Adrenal gland (tissue), 12 donors: ENCODE data around the gene VARS2. TPM values are rescaled to one million over a fixed set of nuclear protein-coding genes. Genes with fewer than 3 reads are reported as not detected.

Experiments used
- DNase-seq, 7 donors: peaks; one replicate each; pipeline ENCODE4 v3.0.0-alpha.2; 2019 to 2020
- H3K27ac ChIP-seq, 5 donors: fragments of 200-600 bp; sonication (generic) in 4 of 5; 1 replicate in 3 of 5; 2 replicates in 2 of 5; pipeline versions ENCODE4 v1.5.1 to v1.8.0; 2016 to 2020; ENCODE audit warnings: mild to moderate bottlenecking in 1 of 5
- H3K27me3 ChIP-seq: fragments of 200-600 bp; 2 replicates; pipeline ENCODE4 v1.8.0; 2021
- H3K36me3 ChIP-seq, 2 donors: fragments of 200-600 bp; replicated peaks in 1 of 2; 1 replicate in 1 of 2; 2 replicates in 1 of 2; pipeline versions ENCODE4 v1.5.1 to v1.8.0; 2018 to 2022
- H3K4me1 ChIP-seq, 2 donors: fragments of 200-600 bp; replicated peaks in 1 of 2; 1 replicate in 1 of 2; 2 replicates in 1 of 2; pipeline versions ENCODE4 v1.5.1 to v1.8.0; 2018 to 2021
- H3K4me3 ChIP-seq, 4 donors: fragments of 200-600 bp; sonication (generic) in 3 of 4; one replicate each; pipeline ENCODE4 v1.5.1; 2016 to 2018
- H3K9me3 ChIP-seq, 3 donors: fragments of 200-600 bp; sonication (generic) in 1 of 3; replicated peaks in 1 of 3; 1 replicate in 2 of 3; 2 replicates in 1 of 3; pipeline versions ENCODE4 v1.5.1 to v1.8.0; 2016 to 2021
- CTCF ChIP-seq, 6 experiments: fragments of 450-650 bp in 4 of 6; fragments of 200-600 bp in 2 of 6; sonication (generic) in 1 of 6; IDR thresholded peaks; 1 replicate in 5 of 6; 2 replicates in 1 of 6; pipeline versions ENCODE4 v1.5.1 to v1.8.0; 2016 to 2021; ENCODE audit warnings: antibody characterized with exemption in 6 of 6, mild to moderate bottlenecking in 2 of 6, moderate library complexity in 1 of 6
- POLR2A ChIP-seq, 2 donors: fragments of 450-650 bp; IDR thresholded peaks; one replicate each; pipeline ENCODE4 v1.6.1; 2017; ENCODE audit warnings: antibody characterized with exemption in 2 of 2, mild to moderate bottlenecking in 2 of 2, moderate library complexity in 1 of 2
- WGBS, 4 donors: extraction: QIAGEN DNeasy Blood & Tissue Kit in 2 of 4; methylation state at CpG; one replicate each; pipeline versions ENCODE4 v1.1.5 to v1.1.7; 2013 to 2017; 5-methylcytosine and 5-hydroxymethylcytosine counted together
- intact Hi-C, 2 donors: fragments of 100-400 bp; cut with DNase I; formaldehyde crosslinking; loops; one replicate each; pipeline versions ENCODE4 v1.14.1 to v1.15.0; 2022 to 2023
- polyA plus RNA-seq, 3 donors: library from polyadenylated mRNA; stranded (reverse); fragments of 200-250 nt in 2 of 3; fragments of 350-450 nt in 1 of 3; fragmentation: Illumina TruSeq in 1 of 3; extraction: RNeasy Lipid Tissue Mini Kit (QIAGEN cat#74804) in 1 of 3; gene quantifications; one replicate each; pipeline ENCODE4 v1.2.3, GENCODE V29; 2013 to 2014
- total RNA-seq, 9 donors: library from RNA; depleted of rRNA in 4 of 9; stranded (reverse); fragments of >200 nt in 4 of 9; fragments of 120-200 nt in 1 of 9; fragmentation: NEBNext Ultra II Directional in 1 of 9; extraction: Animal tissue kit (Norgen Biotek cat#: 25700) in 1 of 9; gene quantifications; one replicate each; pipeline versions ENCODE4 v1.1.0 to v1.2.4, GENCODE V29; 2013 to 2023
- donor health status: healthy with polysubstance abuse.
- donor health status: Bipolar disorder and iron deficiency.
- donor health status: DM: yes; HTN: yes; CAD: no.
- donor health status: DM: no; HTN: no; CAD: no.
- donor health status: DM: no; HTN: no; CAD: no.
- donor health status: DM: yes; HTN: yes; CAD: no.

Gene VARS2
- total and polyA plus RNA-seq, 12 donors = 17.1 to 89.6 (median 31.7) TPM

- peaks cover 0 to 75% of the 10 kb centered on the region in 2 donors for H3K36me3 ChIP-seq
- WGBS, 4 donors = 88 to 98% (median 92%) methylated on average over 10 to 13 of the region's 13 CpGs
- no peaks in the 10 kb centered on the region for H3K4me1 ChIP-seq
- H3K4me3 ChIP-seq = no peak overlapping the region
- H3K27ac ChIP-seq = no peak overlapping the region
- DNase-seq = no peak
- TF ChIP-seq CTCF (IDR thresholded peaks at IDR 0.05) = no peak
- no peak for TF ChIP-seq POLR2A (IDR thresholded peaks at IDR 0.05)
- intact Hi-C loops = no loop called here
- H3K9me3 ChIP-seq = no peaks in the 10 kb centered on the region
- H3K27me3 ChIP-seq = no peaks in the 10 kb centered on the region
Observed at GRCh38 chr6:30896541-30896940, 17.5 kb upstream of the VARS2 start.

GRCh38 chr6:30897882-30898281 lies 16.2 kb upstream of the VARS2 start:
- Histone ChIP-seq H3K27me3 (no peaks in the 10 kb centered on the region), H3K4me3 (no peak overlapping the region), H3K4me1 (no peaks in the 10 kb centered on the region), H3K27ac (no peak overlapping the region), H3K36me3 (peaks cover 0 to 65% of the 10 kb centered on the region in 2 donors), H3K9me3 (no peaks in the 10 kb centered on the region)
- TF ChIP-seq POLR2A (IDR thresholded peaks at IDR 0.05) (no peak), CTCF (IDR thresholded peaks at IDR 0.05) (no peak)
- intact Hi-C loops = no loop called here
- whole genome bisulfite sequencing, 4 donors = 84 to 97% (median 90%) methylated on average over 10 to 16 of the region's 16 CpGs
- DNase-seq = no peak

- Histone ChIP-seq H3K27ac (no peak overlapping the region), H3K36me3 (peaks cover 0 to 56% of the 10 kb centered on the region in 2 donors), H3K27me3 (no peaks in the 10 kb centered on the region), H3K4me3 (no peak overlapping the region), H3K9me3 (no peaks in the 10 kb centered on the region), H3K4me1 (no peaks in the 10 kb centered on the region)
- TF ChIP-seq POLR2A (IDR thresholded peaks at IDR 0.05) (no peak), CTCF (IDR thresholded peaks at IDR 0.05) (no peak)
- intact Hi-C loops = no loop called here
- WGBS, 4 donors = 80 to 93% (median 85%) methylated on average over 14 to 23 of the region's 23 CpGs
- no peak for DNase-seq
Observed at GRCh38 chr6:30898750-30899360, 15.2 kb upstream of the VARS2 start.

- Histone ChIP-seq H3K4me3 (no peak overlapping the region), H3K27ac (no peak overlapping the region), H3K4me1 (no peaks in the 10 kb centered on the region), H3K9me3 (no peaks in the 10 kb centered on the region), H3K27me3 (no peaks in the 10 kb centered on the region), H3K36me3 (peaks cover 0 to 36% of the 10 kb centered on the region in 2 donors)
- 76 to 86% (median 83%) methylated on average over 1 of the region's 1 CpG for WGBS, 4 donors
- DNase-seq = no peak
- TF ChIP-seq POLR2A (IDR thresholded peaks at IDR 0.05) (no peak), CTCF (IDR thresholded peaks at IDR 0.05) (no peak)
- intact Hi-C loops = no loop called here
Observed at GRCh38 chr6:30900863-30901417, 13.1 kb upstream of the VARS2 start.
